Measurements from ENCODE around the gene SCO2. TPM values are rescaled to one million over a fixed set of nuclear protein-coding genes. Genes with fewer than 3 reads are reported as not detected.

The SCO2 gene
- total and polyA plus RNA-seq, 2 of the 13 experiments (the other 11 are each of a cell fraction or from before 2014, with no cell fraction given): 0.32 to 3.7 TPM

DNA sequence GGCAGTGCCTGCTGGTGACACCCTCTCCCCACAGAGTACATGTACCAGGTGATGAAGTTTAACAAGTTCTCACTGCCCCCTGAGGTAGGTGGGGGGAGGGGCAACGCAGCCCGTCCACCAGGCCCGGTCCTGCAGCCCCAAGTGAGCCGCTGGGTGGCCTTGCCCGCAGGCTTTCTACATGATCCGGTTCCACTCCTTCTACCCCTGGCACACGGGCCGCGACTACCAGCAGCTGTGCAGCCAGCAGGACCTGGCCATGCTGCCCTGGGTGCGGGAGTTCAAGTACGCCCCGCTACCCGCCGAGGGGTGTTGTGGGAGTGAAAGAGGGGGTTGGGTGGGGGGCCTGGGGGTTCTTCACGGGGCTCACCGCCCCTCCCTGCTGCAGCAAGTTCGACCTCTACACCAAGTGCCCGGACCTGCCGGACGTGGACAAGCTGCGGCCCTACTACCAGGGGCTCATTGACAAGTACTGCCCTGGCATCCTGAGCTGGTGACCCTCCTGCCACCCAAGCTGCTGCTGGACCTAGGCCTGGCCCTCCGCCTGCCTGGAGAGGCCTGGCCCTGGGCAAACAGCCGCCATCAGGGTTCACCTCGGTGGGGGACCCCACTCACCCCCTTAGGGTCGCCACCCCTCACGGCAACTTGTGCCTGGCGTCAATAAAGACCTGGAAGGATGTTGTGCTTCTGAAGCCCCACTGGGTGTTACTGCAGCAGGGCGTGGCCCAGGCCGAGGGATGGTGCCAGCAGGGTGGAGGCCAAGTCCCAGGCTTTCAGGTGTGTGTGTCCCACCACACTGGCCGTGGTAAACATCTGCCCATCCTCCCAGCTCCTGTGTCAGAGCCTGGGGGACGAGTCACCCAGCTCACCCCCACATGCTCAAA lies 35.8 kb downstream of the SCO2 start:
- DNase-seq (ENCODE audit: low spot score) (no peak), FAIRE-seq (no peak), ATAC-seq (no peak)
- Histone ChIP-seq H3K36me3 (replicated peaks in 1 of 2; ENCODE audit: control insufficient read depth in 1 of 2, insufficient read depth in 2 of 2, low read length in 2 of 2) (no peaks in the 10 kb centered on the region), H3K9me3 (ENCODE audit: low read length) (no peaks in the 10 kb centered on the region), H3K9ac (ENCODE audit: insufficient read depth, low read depth, low read length) (no peak overlapping the region), H4K20me1 (ENCODE audit: insufficient read depth, low read length) (no peaks in the 10 kb centered on the region), H3K79me2 (ENCODE audit: insufficient read depth, low read length) (no peaks in the 10 kb centered on the region), H3K4me1 (ENCODE audit: insufficient read depth, low read length) (peaks cover 35% of the 10 kb centered on the region), H3K4me2 (ENCODE audit: low read depth, low read length) (no peak overlapping the region), H2AFZ (ENCODE audit: low read length) (no peak overlapping the region), H3K27me3 (ENCODE audit: control insufficient read depth in 1 of 2, insufficient read depth in 2 of 2, low read length in 2 of 2) (no peaks in the 10 kb centered on the region), H3K4me3 (replicated peaks in 1 of 3; ENCODE audit: insufficient read depth in 1 of 3, low read depth in 2 of 3, low read length in 3 of 3) (no peak overlapping the region), H3K27ac (ENCODE audit: extremely low read length, insufficient read depth, low read length) (no peak overlapping the region)
- intact Hi-C loops (cut with micrococcal nuclease; ENCODE audit: unreplicated experiment) (no loop called here), in situ Hi-C loops (cut with HindIII; ENCODE audit: extremely low pct_ligation_motif_present, low pct_unique_long_range_greater_than_20kb) (no loop called here)
- ChIA-PET POLR2A (no interaction called here), CTCF (ENCODE audit: low intra/inter-chr PET ratio, low total read pairs) (no interaction called here)
- no peak for TF ChIP-seq FOXA3 (CRISPR knock-in tag; IDR thresholded peaks at IDR 0.05)
- 0 out of 2 replicates have a peak, but pooled peaks have one; percentile 41 for TF ChIP-seq HNRNPL (IDR thresholded peaks at IDR 0.05; ENCODE audit: low read depth, low read length)
- BruUV-seq (replicated peaks): no TSS peak
- 66% methylated on average over 9 of the region's 31 CpGs for WGBS (ENCODE audit: low lambda C conversion rate)

DNA sequence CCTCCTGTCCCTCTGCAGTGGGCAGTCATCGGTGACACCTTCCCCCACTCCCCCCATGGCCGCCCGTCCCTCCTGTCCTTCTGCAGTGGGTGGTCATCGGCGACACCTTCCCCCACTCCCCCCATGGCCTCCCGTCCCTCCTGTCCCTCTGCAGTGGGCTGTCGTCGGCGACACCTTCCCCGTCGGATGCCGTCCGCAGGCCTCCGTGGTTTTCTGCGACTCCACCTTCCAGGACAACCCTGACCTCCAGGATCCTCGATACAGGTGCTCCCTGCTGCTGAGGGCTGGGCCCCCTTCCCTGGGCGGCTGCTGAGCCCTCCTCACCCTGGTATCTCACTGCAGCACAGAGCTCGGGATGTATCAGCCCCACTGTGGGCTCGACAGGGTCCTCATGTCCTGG lies 36.5 kb downstream of the SCO2 start:
- no peak for ATAC-seq
- H2AFZ ChIP-seq (ENCODE audit: low read length): no peak overlapping the region
- H3K9me3 ChIP-seq (ENCODE audit: low read length): no peaks in the 10 kb centered on the region
- TF ChIP-seq, protein P1, sequence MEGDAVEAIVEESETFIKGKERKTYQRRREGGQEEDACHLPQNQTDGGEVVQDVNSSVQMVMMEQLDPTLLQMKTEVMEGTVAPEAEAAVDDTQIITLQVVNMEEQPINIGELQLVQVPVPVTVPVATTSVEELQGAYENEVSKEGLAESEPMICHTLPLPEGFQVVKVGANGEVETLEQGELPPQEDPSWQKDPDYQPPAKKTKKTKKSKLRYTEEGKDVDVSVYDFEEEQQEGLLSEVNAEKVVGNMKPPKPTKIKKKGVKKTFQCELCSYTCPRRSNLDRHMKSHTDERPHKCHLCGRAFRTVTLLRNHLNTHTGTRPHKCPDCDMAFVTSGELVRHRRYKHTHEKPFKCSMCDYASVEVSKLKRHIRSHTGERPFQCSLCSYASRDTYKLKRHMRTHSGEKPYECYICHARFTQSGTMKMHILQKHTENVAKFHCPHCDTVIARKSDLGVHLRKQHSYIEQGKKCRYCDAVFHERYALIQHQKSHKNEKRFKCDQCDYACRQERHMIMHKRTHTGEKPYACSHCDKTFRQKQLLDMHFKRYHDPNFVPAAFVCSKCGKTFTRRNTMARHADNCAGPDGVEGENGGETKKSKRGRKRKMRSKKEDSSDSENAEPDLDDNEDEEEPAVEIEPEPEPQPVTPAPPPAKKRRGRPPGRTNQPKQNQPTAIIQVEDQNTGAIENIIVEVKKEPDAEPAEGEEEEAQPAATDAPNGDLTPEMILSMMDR (CRISPR knock-in tag; IDR thresholded peaks at IDR 0.05): no peak
- TF ChIP-seq MED1 (CRISPR knock-in tag; IDR thresholded peaks at IDR 0.05) (no peak), SNAPC2 (CRISPR knock-in tag; IDR thresholded peaks at IDR 0.05) (no peak), ISL2 (CRISPR knock-in tag; IDR thresholded peaks at IDR 0.05) (no peak), NCOR1 (IDR thresholded peaks at IDR 0.05; ENCODE audit: borderline replicate concordance, low read length) (no peak), NR3C1 (CRISPR knock-in tag; IDR thresholded peaks at IDR 0.05) (no peak), TEAD3 (CRISPR knock-in tag; optimal IDR thresholded peaks at IDR 0.05; ENCODE audit: borderline replicate concordance) (no peak), CHD2 (IDR thresholded peaks at IDR 0.05; ENCODE audit: low read depth, low read length) (no peak)
- TF ChIP-seq, protein P2, sequence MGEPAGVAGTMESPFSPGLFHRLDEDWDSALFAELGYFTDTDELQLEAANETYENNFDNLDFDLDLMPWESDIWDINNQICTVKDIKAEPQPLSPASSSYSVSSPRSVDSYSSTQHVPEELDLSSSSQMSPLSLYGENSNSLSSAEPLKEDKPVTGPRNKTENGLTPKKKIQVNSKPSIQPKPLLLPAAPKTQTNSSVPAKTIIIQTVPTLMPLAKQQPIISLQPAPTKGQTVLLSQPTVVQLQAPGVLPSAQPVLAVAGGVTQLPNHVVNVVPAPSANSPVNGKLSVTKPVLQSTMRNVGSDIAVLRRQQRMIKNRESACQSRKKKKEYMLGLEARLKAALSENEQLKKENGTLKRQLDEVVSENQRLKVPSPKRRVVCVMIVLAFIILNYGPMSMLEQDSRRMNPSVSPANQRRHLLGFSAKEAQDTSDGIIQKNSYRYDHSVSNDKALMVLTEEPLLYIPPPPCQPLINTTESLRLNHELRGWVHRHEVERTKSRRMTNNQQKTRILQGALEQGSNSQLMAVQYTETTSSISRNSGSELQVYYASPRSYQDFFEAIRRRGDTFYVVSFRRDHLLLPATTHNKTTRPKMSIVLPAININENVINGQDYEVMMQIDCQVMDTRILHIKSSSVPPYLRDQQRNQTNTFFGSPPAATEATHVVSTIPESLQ (CRISPR knock-in tag; conservative IDR thresholded peaks at IDR 0.05): no peak
- no peak overlapping the region for H3K4me3 ChIP-seq (replicated peaks in 1 of 3; ENCODE audit: insufficient read depth in 1 of 3, low read depth in 2 of 3, low read length in 3 of 3)
- no peak for FAIRE-seq
- intact Hi-C loops (cut with micrococcal nuclease; ENCODE audit: unreplicated experiment) (no loop called here), in situ Hi-C loops (cut with HindIII; ENCODE audit: extremely low pct_ligation_motif_present, low pct_unique_long_range_greater_than_20kb) (no loop called here)
- H3K4me1 ChIP-seq (ENCODE audit: insufficient read depth, low read length): peaks cover 42% of the 10 kb centered on the region
- 84% methylated on average over 19 of the region's 19 CpGs for WGBS (ENCODE audit: low lambda C conversion rate)
- H4K20me1 ChIP-seq (ENCODE audit: insufficient read depth, low read length): no peaks in the 10 kb centered on the region
- ChIA-PET POLR2A (no interaction called here), CTCF (ENCODE audit: low intra/inter-chr PET ratio, low total read pairs) (no interaction called here)
- no peak for DNase-seq (ENCODE audit: low spot score)
- H3K27ac ChIP-seq (ENCODE audit: extremely low read length, insufficient read depth, low read length): no peak overlapping the region
- no peaks in the 10 kb centered on the region for H3K36me3 ChIP-seq (replicated peaks in 1 of 2; ENCODE audit: control insufficient read depth in 1 of 2, insufficient read depth in 2 of 2, low read length in 2 of 2)
- no peak overlapping the region for H3K4me2 ChIP-seq (ENCODE audit: low read depth, low read length)
- no peaks in the 10 kb centered on the region for H3K79me2 ChIP-seq (ENCODE audit: insufficient read depth, low read length)
- no peak overlapping the region for H3K9ac ChIP-seq (ENCODE audit: insufficient read depth, low read depth, low read length)
- no TSS peak for BruUV-seq (replicated peaks)
- no peaks in the 10 kb centered on the region for H3K27me3 ChIP-seq (ENCODE audit: control insufficient read depth in 1 of 2, insufficient read depth in 2 of 2, low read length in 2 of 2)

All from HepG2 (cell line).